HG03045 (cell line): ENCODE results near the gene STIM1.
"Not testable (repeated sequence)": the region's sequence is repeated elsewhere in the genome, so short reads cannot be mapped to it uniquely, and the experiment has no call there.

ENCODE experiments used
- ATAC-seq: cut with Tn5 transposase; IDR thresholded peaks from one replicate; pipeline ENCODE4 v1.9.1; 2021; ENCODE audit warnings: mild to moderate bottlenecking, moderate library complexity; ENCODE audit not compliant: unreplicated experiment

The STIM1 gene

DNA sequence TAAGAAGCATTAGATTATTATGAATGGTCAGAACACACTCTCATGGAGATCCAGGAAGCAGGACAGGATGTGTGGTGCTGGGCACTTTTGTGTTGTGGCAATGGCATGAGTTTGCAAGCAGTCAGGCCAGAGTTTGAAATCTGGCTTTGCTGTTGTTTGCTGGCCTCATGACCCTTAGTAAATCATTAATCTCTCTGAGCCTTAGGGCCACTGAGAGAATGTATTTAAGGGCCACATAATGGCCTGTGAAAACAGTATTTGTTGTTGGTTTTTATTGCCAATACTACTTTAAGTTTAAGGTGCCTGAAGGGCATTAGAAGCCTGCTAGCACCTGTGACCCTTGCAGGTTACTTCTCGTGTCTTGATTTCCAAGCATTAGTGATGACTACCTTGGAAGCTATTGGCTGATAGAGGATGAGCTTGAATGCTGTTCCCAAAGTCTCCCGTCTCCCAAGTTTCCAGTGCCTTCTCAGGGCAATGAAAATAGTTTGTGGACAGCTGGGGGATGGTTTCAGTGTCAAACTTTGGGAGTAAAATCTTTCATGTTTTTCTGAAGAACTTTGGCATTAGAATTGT, 24.6 kb downstream of the STIM1 start:
- no peak for ATAC-seq

DNA sequence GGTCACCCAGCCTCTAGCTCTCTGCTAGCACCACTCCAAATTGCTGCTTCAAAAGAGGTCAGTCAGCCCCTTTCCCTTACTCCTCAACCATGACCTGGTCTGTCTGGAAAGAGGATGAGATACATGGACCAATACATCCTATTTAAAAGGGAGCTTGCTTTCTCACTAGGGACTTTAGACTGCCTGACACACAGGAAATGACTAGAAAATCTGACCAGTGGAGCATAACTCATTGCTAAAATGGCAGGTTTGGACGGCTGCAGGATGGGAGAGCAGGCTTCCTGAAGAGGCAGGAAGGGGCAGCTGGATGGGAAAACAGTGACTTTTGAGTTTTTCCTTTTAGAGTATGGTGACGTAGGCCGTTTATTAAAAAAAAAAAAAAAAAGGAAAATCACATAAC, 25.3 kb downstream of the STIM1 start:
- no peak for ATAC-seq

DNA sequence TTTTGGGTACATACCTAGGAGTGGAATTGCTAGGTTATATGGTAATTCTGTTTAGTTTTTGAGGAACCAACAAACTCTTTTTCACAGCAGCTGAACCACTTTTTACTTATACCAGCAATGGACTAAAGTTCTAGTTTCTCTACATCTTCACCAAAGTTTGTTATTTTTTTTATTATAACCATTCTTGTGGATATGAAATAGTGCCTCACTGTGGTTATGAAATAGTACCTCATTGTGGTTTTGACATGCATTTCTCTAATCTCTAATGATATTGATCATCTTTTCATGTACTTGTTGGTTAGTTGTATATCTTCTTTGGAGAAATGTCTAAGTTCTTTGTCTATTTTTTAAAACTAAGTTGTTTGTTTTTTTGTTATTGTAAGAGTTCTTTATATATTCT, 27.2 kb downstream of the STIM1 start:
- no peak for ATAC-seq

DNA sequence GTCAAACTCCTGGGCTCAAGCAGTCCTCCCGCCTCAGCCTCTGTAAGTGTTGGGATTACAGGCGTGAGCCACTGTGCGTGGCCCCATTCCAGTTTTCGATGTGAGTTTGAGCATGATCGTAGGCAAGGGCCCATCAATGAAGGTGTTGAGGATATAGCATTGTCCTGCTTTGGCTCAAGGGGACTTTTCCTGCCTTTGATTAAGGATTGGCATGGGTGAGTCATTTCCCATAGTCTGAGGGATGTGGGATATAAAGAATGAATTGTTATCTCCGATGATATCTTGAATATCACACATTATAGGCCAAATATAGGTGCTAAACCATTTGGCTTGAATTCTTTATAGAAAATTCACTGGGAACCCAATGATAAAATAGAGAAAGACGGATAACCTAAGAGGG, 30.4 kb downstream of the STIM1 start:
- ATAC-seq = no peak

DNA sequence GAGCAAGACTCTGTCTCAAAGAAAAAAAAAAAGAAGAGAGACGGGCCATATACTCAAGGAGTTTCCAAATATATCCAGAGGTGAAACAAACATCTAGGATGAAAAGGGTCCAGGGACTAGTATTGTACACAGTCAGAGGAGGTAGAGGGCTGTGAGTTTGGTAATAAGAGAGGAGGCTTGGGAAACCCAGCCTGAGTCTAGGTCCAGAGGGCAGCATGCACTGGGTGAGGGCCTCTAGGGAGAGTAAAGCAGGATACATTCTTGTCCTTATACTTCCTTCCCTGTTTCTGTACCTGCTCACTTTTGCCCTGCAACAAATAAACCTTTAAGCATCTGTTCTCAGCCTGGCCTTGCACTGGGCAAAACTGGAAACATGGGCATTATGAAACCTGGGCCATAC, 31.5 kb downstream of the STIM1 start:
- no peak for ATAC-seq

DNA sequence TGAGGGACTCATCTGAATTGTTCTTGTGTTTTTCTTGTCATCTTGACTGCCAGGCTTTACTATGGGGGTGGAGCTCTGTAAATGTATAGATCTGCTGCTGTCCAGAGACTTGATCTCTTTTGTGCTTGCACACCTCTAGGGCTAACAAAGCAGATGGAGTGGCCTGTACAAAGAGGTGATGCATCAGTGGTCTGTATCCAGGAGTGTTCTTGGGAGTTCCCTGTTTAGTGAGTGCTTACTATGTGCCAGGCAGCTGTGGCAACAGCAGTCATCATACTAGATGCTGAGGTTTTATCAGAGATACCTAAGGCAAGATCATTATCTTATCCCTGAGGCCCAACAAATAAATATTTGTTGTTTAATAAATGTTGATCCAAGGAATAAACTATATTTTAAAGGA, 33.4 kb downstream of the STIM1 start:
- ATAC-seq = no peak

DNA sequence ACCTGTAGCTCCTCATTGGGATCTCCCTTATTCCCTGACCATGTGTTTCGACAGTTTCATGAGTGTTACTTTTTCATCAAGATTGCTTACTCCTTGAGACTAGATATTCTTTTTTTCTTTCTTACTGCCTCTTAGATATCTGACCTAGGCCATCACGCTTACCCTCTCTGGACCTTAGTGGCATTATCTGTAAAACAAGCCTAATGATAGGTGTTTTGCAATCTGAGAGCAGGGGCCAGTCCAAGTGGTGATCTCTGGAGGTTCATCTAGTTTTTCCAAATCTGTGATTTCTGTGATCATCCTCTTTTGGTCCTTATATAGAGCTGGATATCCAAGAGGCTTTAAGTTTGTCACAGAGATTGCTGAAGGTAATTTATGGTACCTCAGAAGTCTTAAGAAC, 34.5 kb downstream of the STIM1 start:
- ATAC-seq = no peak

DNA sequence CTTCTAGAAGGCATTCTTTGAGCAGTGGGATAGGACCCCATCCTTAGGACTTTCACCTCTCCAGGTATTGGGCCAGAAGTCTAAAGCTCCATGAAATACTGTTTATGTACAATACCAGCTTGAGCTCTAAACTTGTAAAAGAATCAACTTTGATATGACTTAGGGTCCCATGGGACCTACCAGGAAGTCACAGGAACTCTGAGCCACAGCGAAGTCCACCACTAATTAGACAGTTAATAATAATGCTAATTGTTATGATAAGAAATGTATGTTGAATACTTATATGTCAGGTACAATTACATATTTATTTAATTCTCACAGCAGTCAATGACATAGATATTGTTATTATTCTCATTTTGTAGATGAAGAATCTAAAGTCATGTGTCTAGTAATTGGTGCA, 35.3 kb downstream of the STIM1 start:
- no peak for ATAC-seq

DNA sequence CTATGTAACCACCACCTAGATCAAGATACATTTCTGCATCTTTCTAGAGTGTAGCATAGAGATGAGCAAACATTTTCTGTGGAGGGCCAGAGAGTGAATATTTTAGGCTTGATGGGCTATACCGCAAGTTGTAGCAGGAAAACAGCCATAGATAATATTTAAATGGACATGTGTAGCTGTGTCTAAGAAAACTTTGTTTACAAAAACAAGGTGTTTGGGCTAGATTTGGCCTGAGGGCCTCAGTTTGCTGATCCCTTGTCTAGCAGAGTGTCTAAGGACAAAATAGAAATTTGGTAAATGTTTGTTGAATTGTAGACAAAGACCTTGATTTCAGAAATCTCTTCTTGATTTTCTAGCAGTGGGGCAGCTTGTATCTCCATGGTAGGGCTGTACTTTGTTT, 36.3 kb downstream of the STIM1 start:
- ATAC-seq = no peak

DNA sequence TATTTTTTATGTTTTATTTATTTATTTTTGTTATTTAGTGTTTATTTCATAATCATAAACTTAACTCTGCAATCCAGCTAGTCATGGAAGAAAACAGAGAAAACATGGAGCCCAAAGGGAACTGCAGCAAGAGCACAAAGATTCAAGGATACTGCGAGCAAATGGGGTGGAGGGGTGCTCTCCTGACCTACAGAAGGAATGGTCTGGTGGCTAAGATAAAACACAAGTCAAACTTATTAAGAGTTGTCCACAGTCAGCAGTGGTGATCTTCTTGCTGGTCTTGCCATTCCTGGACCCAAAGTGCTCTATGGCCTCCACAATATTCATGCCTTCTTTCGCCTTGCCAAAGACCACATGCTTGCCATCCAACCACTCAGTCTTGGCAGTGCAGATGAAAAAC, 36.7 kb downstream of the STIM1 start:
- ATAC-seq = no peak

DNA sequence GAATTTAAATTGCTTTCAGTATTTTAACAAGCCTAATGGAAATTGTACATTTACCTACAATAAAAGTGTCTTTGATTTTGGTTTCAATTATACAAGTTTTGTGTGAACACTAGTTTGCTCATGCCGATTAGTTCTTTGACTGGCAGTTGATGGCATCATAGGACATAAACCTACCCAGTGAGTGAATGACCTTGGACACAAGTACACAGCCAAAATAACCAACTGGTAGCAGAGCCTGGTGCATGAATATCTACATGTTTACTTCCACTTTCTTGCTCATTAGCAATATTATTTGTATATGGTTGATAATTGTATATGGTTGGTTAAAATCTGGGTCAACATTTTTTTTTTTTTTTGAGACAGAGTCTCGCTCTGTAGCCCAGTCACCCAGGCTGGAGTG, 37.8 kb downstream of the STIM1 start:
- no peak for ATAC-seq

DNA sequence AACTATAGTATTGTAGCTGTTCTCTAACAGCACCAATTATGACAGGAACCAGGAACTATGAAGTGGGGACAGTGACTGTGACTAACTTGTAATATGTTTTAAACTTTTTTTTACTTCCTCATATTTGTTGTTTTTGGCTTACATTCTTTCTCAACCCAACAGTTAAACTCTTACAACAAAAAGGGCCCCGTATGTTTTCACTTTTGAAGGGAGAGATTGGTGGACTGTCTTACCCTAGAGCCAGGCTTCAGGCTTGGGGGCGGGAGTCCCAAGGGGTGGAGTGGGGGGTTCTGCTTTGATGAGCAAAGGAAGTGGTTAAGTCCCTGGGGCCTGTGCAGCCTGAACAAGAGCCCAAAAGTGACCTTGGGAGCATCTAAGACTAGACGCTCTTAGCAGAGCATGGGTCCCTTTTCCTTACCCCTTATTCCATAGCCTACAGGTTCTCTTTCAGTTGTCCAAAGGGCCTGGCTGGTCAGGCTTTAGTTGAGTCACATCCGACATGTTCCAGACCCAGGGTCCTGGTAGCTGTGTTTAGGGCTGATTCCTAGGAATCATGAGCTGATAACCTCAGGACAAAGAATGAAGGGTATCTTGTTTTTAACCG, 38.8 kb downstream of the STIM1 start:
- ATAC-seq = peak; percentile 97

DNA sequence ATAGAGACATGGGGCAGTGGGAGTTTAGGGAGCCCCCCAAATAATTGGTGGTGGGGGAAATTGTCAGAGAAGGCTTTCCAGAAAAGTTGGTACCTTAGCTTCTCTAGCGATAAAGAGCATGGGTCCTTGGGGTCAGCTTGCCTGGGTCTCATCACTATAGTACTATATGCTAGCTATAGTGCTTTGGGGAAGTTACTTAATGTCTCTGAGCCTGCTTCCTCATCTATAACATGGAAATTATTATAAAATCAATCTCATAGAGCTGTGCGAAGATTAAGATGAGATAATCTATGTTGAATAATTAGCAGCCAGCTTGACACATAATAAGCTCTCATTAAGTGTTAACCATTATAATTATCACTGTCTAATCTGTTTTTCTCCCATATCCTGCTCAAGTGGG, 41.2 kb downstream of the STIM1 start:
- ATAC-seq = no peak

DNA sequence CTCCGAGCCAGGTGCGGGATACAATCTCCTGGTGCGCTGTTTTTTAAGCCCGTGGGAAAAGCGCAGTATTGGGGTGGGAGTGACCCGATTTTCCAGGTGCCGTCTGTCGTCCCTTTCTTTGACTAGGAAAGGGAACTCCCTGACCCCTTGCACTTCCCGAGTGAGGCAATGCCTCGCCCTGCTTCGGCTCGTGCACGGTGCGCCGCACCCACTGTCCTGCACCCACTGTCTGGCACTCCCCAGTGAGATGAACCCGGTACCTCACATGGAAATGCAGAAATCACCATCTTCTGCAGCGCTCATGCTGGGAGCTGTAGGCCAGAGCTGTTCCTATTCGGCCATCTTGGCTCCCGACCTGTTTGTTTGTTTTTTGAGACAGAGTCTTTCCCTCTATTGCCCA, 44.8 kb downstream of the STIM1 start:
- ATAC-seq = not testable (repeated sequence)

DNA sequence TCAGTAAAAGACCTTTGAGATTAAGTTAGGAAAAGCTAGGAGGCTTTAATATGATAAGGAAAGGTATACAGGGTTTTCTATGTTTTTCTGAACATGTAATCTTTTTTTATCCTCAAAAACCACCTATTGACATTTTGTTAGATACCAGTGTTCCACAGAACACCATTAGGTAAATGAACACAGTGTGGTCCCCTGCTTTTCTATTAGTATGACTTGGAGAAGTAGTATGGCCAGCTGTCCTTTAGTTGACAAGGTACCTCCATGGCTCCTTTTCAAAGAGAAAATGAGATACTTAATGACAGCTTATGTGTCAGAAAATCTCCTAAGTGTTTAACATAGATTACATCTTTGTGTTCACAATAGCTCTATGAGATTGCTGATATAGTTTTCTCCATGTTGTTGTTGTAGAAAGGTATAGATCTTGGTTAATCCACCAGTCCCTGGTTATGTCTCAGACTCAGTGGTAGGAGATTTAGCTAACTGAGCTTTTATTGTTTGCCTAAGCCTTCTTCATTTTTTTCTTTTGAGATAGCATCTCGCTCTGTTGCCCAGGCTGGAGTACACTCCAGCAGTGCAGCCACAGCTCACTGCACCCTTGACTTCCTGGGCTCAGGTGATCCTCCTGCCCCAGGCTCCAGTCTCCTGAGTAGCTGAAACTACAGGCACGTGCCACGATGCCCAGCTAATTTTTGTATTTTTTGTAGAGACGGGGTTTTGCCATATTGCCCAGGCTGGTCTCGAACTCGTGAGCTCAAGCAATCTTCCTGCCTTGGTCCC, 46.0 kb downstream of the STIM1 start:
- ATAC-seq = no peak

DNA sequence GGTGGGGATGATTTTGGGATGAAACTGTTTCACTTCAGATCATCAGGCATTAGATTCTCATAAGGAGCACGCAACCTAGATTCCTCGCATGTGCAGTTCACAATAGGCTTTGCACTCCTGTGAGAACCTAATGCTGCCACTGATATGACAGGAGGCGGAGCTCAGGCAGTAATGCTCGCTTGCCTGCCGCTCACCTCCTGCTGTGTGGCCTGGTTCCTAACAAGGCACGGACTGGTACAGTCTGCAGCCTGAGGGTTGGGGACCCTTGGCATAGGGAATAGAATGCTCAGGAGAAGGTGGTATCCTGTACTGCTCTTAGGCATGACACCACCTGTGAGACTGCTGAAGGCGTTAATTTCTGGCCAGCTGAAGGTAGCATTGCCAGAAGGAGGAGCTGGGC, 47.0 kb downstream of the STIM1 start:
- no peak for ATAC-seq

DNA sequence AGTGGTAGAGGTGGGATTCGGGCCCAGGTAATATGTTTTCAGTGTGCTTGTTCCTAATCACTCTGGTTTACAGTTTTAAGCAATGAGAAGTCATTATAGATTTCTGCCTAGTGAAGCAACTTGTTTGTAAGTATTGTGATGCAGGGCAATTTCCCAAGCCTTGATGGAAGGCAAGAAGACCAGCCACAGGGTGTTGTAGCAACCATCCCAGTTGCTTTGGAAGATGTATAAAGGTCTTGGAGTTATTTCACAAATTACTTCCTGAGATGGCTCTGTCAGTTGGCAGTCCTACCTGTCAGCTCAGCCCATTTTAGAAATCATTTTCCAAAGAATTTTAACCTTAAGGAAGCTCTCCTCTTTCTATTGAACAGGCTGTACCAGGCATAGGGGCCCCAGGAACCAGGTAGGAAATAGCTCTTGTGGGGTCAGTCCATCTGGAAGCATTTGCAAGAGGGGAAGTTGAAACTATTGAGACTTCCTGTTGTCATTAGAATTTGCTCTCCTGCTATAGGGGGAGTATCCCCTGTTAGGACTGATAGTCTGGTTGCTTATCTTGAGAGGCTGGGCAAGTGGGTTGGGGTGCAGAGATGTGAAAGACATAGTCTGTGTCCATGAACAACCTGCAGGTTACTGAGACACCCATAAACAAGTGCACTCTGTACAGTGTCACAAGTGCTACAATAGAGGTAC, 47.9 kb downstream of the STIM1 start:
- no peak for ATAC-seq

DNA sequence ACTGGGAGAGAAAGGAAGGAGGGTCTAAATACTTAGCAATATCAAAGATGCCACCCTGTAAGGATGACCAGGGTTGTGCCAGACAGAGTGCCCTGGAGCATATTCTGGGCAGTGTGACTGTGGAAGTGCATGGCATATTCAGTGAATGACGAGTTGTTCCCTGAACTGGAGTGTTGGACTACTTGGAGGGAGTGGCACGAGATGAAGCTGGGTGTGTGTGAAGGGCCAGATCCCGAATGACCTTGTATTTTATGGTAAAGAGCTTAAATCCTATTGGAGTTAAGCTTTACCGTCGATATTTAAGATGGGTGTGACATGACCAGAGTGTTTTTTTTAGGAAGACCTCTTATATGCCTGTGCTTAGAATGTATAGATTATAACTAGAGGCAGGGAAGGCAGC, 48.8 kb downstream of the STIM1 start:
- no peak for ATAC-seq

DNA sequence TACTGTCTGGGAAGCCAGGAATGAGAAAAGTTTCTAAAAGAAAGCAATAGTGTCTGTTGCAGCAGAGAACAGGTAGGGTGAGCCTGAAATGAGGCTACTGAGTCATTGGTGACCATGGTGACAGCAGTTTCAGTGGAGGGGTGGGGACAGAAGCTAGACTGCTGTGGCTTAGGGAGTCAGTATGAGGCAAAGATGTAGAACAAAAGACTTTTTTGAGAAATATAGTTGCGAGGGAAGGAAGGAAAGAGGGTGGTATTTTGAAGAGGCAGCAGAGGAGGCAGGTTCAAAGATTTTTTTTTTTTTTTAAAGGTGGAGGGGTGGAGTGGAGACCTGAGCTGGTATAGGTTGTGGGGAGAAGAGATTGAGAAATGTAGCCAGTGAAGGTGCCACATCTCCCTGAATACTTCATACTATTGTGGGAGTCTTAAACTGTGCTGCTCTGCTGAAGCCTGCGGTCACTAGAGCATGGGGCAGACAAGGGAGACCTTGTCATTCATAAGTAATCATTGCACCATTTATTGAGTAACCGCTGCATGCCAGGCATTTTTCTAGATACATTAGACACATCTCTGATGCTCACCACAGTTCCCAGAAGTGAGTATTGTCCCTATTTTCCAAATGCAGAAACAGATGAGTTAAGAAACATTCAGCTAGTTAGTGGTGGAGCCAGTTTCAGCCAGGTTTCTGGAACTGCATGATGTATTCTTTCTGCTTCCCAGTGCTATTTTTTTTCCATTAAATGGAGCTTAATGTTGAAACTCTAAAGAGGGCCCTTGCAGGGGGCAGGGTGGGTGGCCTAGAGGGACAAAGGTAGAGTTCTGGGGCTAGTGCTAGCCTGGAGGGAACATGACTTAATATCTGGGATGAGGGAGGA, 49.9 kb downstream of the STIM1 start:
- peak; percentile 79 for ATAC-seq

DNA sequence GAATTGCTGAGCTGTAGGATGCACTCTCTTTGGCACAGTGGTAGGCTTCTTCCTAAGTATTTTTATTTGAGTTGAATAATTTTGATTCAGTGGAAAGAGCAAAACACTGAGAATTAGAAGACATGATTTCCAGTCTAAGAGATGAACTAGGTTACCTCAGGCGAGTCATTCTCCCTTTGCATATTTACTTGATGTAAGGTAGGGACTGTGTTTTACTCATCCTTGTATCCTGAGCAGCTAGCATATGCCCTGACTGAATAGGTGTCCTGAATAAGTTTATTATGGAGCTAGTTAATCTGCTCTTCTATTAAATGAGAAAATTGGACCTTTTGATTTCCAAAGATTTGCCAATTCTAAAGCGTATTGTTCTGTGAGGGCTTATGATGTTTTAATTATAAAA, 50.7 kb downstream of the STIM1 start:
- ATAC-seq = no peak

DNA sequence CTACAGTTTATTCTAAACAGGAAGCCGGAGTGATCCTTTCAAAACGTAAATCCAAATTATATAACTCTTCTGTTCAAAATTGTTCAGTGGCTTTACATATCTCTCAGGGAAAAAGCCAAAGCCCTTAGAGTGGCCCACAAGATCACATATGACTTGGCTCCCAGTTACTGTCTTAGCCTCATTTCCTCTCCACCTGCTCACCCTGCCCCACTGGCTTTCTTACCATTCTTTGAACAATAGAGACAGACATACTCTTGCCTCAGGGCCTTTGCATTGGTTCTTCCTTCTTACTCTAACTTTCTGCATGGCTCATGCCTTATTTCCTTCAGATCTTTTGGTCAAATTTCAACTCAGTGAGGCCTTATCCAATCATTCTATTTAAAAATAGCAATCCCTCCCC, 52.1 kb downstream of the STIM1 start:
- no peak for ATAC-seq
